K562 (cell line): ENCODE data around the gene GTF3C1. TPM values are rescaled to one million over a fixed set of nuclear protein-coding genes. Genes with fewer than 3 reads are reported as not detected.

Experiments used
- CCNT2 ChIP-seq: IDR thresholded peaks from 2 replicates; pipeline ENCODE4 v1.6.1; 2011; ENCODE audit warnings: borderline replicate concordance, low read depth, mild to moderate bottlenecking, moderate library complexity, mixed read lengths, low read length; ENCODE audit not compliant: insufficient read length; ENCODE audit errors: extremely low read depth
- EWSR1 ChIP-seq: fragments of 450-650 bp; IDR thresholded peaks from 2 replicates; pipeline ENCODE4 v1.6.1; 2018; ENCODE audit warnings: borderline replicate concordance, mild to moderate bottlenecking, low read depth, moderate library complexity; ENCODE audit not compliant: partially characterized antibody
- KLF10 ChIP-seq: fragments of 250-450 bp; sonication (Bioruptor Pico); IDR thresholded peaks from 2 replicates; pipeline ENCODE4 v1.6.1; 2021; ENCODE audit warnings: matching md5 sums
- NR4A1 ChIP-seq, 2 experiments: fragments of 250-450 bp in 1 of 2; fragments of 450-650 bp in 1 of 2; sonication (Bioruptor Pico) in 1 of 2; IDR thresholded peaks; 2 replicates each; pipeline versions ENCODE4 v1.4.0 to v1.6.1; 2016 to 2020; ENCODE audit warnings: mild to moderate bottlenecking in 2 of 2, missing compliant biosample characterization in 1 of 2, missing genetic modification characterization in 1 of 2, moderate library complexity in 1 of 2
- NRF1 ChIP-seq, 2 experiments: fragments of 450-650 bp; IDR thresholded peaks in 1 of 2; conservative IDR thresholded peaks in 1 of 2; 2 replicates each; pipeline ENCODE4 v1.6.1; 2014; ENCODE audit warnings: mild to moderate bottlenecking in 2 of 2
- polyA plus RNA-seq, 8 experiments: library from polyadenylated mRNA; depleted of rRNA in 4 of 8; stranded (reverse) in 5 of 8; unstranded in 3 of 8; fragments of >200 nt; fragmentation: Nextera tagmentation in 2 of 8; fragmentation: Illumina TruSeq in 1 of 8; extraction: Ambion mirVana in 2 of 8; extraction: Trizol in 1 of 8; gene quantifications; 2 replicates each; pipeline versions ENCODE4 v1.2.1 to v1.2.3, GENCODE V29; 2011 to 2014; ENCODE audit warnings: inconsistent platforms in 1 of 8, missing spikeins in 1 of 8
- total RNA-seq, 7 experiments: library from RNA; depleted of rRNA in 6 of 7; stranded (reverse); fragments of >200 nt in 6 of 7; fragmentation: Illumina TruSeq in 2 of 7; extraction: Trizol in 2 of 7; gene quantifications; 2 replicates each; pipeline versions ENCODE4 v1.2.1 to v1.2.3, GENCODE V29; 2011 to 2021; ENCODE audit warnings: low replicate concordance in 1 of 7
- TF ChIP-seq, protein P1 (sequence below), 3 experiments: fragments of 200-800 bp in 1 of 3; fragments of 250-450 bp in 1 of 3; fragments of 450-650 bp in 1 of 3; sonication (Bioruptor Pico) in 1 of 3; sonication (Bioruptor generic) in 1 of 3; formaldehyde crosslinking in 1 of 3; IDR thresholded peaks; 2 replicates each; pipeline versions ENCODE4 v1.6.1 to v1.8.0; 2016 to 2022; ENCODE audit warnings: mild to moderate bottlenecking in 2 of 3, missing genetic modification characterization in 2 of 3, missing compliant biosample characterization in 1 of 3, moderate library complexity in 1 of 3

GTF3C1 gene
- total and polyA plus RNA-seq, 9 of the 15 experiments (the other 6 are each of a cell fraction or from before 2014, with no cell fraction given), result 0.72 to 63.6 (median 30.9) TPM

DNA sequence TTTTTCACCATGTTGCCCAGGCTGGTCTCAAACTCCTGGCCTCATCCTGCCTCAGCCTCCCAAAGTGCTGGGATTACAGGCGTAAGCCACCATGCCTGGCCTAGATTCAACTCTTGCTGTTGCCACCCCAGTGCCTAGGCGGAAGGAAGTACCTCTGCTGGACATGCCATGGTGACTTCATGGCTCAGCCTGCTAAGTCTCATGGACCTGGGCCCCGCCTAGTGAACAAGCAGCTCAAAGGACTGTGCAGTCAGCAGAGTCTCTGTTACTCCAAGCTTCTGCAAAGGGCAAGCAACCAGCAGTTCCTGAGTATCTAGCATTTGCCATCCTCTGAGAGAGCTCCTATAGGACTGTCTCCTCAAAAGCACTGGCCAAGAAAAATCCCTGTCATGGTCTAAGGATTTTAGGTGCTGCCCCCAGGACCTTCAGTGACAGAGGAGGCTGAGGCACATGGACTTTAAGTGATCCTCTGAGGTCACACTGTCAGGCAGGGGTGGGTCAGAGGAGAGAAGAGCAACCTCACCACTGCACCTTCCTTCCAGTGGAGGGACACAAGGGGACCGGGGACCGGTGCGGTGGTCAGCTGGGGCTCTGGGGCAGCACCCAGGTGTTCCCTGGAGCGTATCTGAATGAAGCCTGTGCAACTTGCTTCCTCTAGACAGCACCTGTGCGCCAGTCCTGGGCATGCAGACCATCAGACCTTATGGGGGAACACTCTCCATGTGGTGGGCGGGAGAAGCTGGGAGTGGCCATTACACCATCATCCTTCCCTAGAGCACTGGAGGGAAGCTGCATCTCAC is 76.4 kb downstream of the GTF3C1 start (continued):
- TF ChIP-seq, protein P1, sequence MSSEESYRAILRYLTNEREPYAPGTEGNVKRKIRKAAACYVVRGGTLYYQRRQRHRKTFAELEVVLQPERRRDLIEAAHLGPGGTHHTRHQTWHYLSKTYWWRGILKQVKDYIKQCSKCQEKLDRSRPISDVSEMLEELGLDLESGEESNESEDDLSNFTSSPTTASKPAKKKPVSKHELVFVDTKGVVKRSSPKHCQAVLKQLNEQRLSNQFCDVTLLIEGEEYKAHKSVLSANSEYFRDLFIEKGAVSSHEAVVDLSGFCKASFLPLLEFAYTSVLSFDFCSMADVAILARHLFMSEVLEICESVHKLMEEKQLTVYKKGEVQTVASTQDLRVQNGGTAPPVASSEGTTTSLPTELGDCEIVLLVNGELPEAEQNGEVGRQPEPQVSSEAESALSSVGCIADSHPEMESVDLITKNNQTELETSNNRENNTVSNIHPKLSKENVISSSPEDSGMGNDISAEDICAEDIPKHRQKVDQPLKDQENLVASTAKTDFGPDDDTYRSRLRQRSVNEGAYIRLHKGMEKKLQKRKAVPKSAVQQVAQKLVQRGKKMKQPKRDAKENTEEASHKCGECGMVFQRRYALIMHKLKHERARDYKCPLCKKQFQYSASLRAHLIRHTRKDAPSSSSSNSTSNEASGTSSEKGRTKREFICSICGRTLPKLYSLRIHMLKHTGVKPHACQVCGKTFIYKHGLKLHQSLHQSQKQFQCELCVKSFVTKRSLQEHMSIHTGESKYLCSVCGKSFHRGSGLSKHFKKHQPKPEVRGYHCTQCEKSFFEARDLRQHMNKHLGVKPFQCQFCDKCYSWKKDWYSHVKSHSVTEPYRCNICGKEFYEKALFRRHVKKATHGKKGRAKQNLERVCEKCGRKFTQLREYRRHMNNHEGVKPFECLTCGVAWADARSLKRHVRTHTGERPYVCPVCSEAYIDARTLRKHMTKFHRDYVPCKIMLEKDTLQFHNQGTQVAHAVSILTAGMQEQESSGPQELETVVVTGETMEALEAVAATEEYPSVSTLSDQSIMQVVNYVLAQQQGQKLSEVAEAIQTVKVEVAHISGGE (CRISPR knock-in tag; IDR thresholded peaks at IDR 0.05), result no peak
- TF ChIP-seq CCNT2, result no peak
- TF ChIP-seq KLF10 (CRISPR knock-in tag), result no peak
- TF ChIP-seq EWSR1, result no peak
- TF ChIP-seq NR4A1 (CRISPR knock-in tag; IDR thresholded peaks at IDR 0.05), result no peak
- TF ChIP-seq NR4A1 (tag; IDR thresholded peaks at IDR 0.05), result no peak
- TF ChIP-seq NRF1 (conservative IDR thresholded peaks at IDR 0.05 in 1 of 2, IDR thresholded peaks at IDR 0.05 in 1 of 2), result no peak
- TF ChIP-seq, all 486 proteins: peak for 0
